ENCODE results near the gene ITGB5. TPM values are rescaled to one million over a fixed set of nuclear protein-coding genes. Genes with fewer than 3 reads are reported as not detected.
A peak's percentile ranks its signal among the peaks of the same experiment; 100 is the strongest.

The ITGB5 gene
- total RNA-seq, 2 donors from 2014 or later, result 73.5 to 88.7 TPM

DNA sequence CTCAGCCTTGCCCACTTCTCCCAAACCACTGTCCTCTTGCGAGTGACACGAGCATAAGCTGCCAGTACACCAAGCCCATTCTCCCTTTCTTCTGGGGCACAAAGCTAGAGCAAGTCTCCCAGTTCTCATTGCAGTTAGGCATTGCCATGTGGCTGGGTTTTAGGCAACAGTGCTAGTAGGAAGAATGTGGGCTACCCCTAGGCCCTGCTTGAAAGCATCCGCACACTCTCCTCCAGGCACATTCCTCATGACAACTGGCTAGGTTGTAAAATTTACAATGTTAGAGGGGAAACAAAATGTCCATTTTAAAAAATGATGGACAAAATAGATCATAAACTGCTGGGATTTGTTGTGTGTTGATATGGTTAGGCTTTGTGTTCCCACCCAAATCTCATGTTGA lies 19.7 kb downstream of the ITGB5 start:
- no peak for TF ChIP-seq POLR2A (IDR thresholded peaks at IDR 0.05)
- TF ChIP-seq, protein P1, sequence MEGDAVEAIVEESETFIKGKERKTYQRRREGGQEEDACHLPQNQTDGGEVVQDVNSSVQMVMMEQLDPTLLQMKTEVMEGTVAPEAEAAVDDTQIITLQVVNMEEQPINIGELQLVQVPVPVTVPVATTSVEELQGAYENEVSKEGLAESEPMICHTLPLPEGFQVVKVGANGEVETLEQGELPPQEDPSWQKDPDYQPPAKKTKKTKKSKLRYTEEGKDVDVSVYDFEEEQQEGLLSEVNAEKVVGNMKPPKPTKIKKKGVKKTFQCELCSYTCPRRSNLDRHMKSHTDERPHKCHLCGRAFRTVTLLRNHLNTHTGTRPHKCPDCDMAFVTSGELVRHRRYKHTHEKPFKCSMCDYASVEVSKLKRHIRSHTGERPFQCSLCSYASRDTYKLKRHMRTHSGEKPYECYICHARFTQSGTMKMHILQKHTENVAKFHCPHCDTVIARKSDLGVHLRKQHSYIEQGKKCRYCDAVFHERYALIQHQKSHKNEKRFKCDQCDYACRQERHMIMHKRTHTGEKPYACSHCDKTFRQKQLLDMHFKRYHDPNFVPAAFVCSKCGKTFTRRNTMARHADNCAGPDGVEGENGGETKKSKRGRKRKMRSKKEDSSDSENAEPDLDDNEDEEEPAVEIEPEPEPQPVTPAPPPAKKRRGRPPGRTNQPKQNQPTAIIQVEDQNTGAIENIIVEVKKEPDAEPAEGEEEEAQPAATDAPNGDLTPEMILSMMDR (IDR thresholded peaks at IDR 0.05), result no peak
- WGBS, 2 donors, result 94 to 98% methylated on average over 3 of the region's 3 CpGs

DNA sequence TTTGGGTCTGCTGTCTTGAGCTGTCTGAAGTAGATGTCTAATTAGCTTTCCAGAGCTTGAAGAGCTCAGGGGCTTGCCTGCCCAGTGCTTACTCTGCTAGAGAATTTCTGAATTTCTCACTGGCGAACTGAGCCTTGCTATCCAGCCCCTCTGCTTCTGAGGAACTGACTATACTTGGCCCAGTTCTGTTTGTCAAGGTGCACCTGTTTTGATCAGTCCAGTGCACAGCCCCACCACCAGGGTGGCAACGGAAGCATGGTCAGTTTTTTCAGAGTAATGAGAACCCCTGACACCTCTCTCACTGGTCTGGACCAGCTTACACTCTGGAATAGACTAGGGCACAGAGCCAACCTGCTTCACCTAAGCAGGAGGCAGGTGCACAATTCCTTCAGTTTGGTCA lies 25.2 kb downstream of the ITGB5 start:
- Histone ChIP-seq H3K9me3 (no peaks in the 10 kb centered on the region), H3K4me1 (peaks cover 5% of the 10 kb centered on the region), H3K4me3 (no peak overlapping the region), H3K27ac (peak overlapping the region in 1 of 4 donors; percentile 14), H3K27me3 (no peaks in the 10 kb centered on the region), H3K36me3 (replicated peaks in 1 of 2; ENCODE audit: insufficient read depth in 1 of 2, low read depth in 2 of 2) (no peaks in the 10 kb centered on the region)
- TF ChIP-seq, protein P1 (IDR thresholded peaks at IDR 0.05), result no peak
- no peak for TF ChIP-seq POLR2A (IDR thresholded peaks at IDR 0.05)
- ATAC-seq (no peak), DNase-seq (no peak)
- intact Hi-C loops (cut with DNase I), result no loop called here
- 63 to 88% methylated on average over 2 of the region's 2 CpGs for WGBS, 2 donors

More for the DNA sequence above, 19.7 kb downstream of the ITGB5 start:
- Histone ChIP-seq H3K9me3 (no peaks in the 10 kb centered on the region), H3K27ac (no peak overlapping the region), H3K4me3 (no peak overlapping the region), H3K27me3 (no peaks in the 10 kb centered on the region), H3K4me1 (no peaks in the 10 kb centered on the region), H3K36me3 (replicated peaks in 1 of 2; ENCODE audit: insufficient read depth in 1 of 2, low read depth in 2 of 2) (no peaks in the 10 kb centered on the region)
- intact Hi-C loops (cut with DNase I), result no loop called here
- DNase-seq (no peak), ATAC-seq (no peak)

DNA sequence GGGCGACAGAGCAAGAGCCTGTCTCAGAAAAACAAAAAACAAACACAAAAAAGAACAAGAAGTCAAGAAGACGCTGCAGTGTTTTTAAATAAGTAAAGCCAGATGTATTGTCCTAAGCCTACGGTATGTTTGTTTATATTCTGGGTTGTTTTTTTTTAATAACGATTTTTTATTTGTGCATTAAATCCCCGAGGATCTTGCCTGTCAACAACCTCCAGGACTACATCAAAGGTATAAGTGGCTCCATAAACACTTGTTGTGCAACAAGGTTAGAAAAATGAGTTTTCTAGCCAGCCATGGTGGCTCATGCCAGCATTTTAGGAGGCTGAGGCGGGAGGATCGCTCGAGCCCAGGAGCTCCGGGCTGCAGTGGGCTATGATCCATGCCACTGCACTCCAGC lies 26.1 kb downstream of the ITGB5 start:
- intact Hi-C loops (cut with DNase I), result no loop called here
- no peak for DNase-seq
- H3K36me3 ChIP-seq (replicated peaks in 1 of 2; ENCODE audit: insufficient read depth in 1 of 2, low read depth in 2 of 2), result no peaks in the 10 kb centered on the region
- no peak for ATAC-seq
- H3K27ac ChIP-seq, result peak overlapping the region in 2 of 4 donors; percentile 56 to 58
- no peaks in the 10 kb centered on the region for H3K27me3 ChIP-seq
- 82% methylated on average over 9 of the region's 9 CpGs for WGBS, 2 donors
- peaks cover 5% of the 10 kb centered on the region for H3K4me1 ChIP-seq
- H3K9me3 ChIP-seq, result no peaks in the 10 kb centered on the region
- TF ChIP-seq POLR2A (IDR thresholded peaks at IDR 0.05), result no peak
- TF ChIP-seq, protein P1 (IDR thresholded peaks at IDR 0.05), result no peak
- H3K4me3 ChIP-seq, result no peak overlapping the region

DNA sequence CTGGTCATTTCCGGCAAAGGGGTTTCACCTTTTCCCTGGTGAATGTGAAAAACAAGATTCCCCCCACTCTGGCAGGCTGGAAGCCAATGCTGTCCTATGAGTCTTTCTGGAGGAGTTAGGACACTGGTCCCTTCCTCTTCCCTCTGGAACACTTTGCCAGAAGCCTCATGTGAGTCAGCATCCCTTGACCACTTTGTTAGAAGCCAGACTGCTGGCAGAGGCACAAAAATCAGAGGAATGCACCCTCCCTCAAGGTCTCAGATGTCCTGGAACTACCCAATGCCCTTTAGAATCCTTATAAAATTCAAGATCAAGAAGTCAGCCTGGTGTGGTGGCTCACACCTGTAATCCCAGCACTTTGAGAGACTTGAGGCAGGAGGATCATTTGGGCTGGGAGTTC lies 26.6 kb downstream of the ITGB5 start:
- TF ChIP-seq POLR2A (IDR thresholded peaks at IDR 0.05), result no peak
- TF ChIP-seq, protein P1 (IDR thresholded peaks at IDR 0.05), result no peak
- 55 to 68% methylated on average over 1 of the region's 1 CpG for WGBS, 2 donors
- peak; percentile 81 for ATAC-seq
- H3K9me3 ChIP-seq, result no peaks in the 10 kb centered on the region
- no peak overlapping the region for H3K4me3 ChIP-seq
- peak overlapping the region in 2 of 4 donors; percentile 56 to 58 for H3K27ac ChIP-seq
- peak; percentile 50 to 80 (median 62) for DNase-seq
- H3K27me3 ChIP-seq, result no peaks in the 10 kb centered on the region
- peaks cover 5% of the 10 kb centered on the region for H3K4me1 ChIP-seq
- H3K36me3 ChIP-seq (replicated peaks in 1 of 2; ENCODE audit: insufficient read depth in 1 of 2, low read depth in 2 of 2), result no peaks in the 10 kb centered on the region
- intact Hi-C loops (cut with DNase I), result no loop called here

DNA sequence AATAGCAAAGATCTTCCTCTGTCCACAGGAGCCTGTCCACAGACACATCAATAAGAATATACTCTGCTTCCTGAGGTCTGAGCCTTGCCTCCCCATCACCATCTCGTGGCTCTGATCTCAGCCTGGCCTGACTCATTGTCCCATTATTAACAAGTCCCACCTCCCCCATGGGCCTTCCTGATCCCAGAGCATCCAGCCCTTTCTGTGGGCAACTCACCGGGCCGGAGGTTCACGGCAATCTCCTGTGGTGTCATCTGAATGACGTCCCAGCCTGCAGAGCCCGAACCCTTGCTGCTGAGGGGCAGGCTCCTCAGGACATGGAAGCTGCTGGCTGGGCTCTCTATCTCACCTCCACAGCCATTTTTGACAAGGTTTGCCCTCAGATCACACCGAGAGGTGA lies 28.1 kb downstream of the ITGB5 start:
- intact Hi-C loops (cut with DNase I), result no loop called here
- TF ChIP-seq, protein P1 (IDR thresholded peaks at IDR 0.05), result no peak
- TF ChIP-seq POLR2A (IDR thresholded peaks at IDR 0.05), result no peak
- peak overlapping the region in 3 of 4 donors; percentile 12 to 58 (median 39) for H3K27ac ChIP-seq
- ATAC-seq (peak; percentile 38), DNase-seq (peak in 2 of 4 donors; percentile 12 to 31)
- H3K4me3 ChIP-seq, result no peak overlapping the region
- H3K36me3 ChIP-seq (replicated peaks in 1 of 2; ENCODE audit: insufficient read depth in 1 of 2, low read depth in 2 of 2), result no peaks in the 10 kb centered on the region
- H3K9me3 ChIP-seq, result no peaks in the 10 kb centered on the region
- 60 to 80% methylated on average over 7 of the region's 7 CpGs for WGBS, 2 donors
- H3K4me1 ChIP-seq, result peaks cover 5% of the 10 kb centered on the region
- no peaks in the 10 kb centered on the region for H3K27me3 ChIP-seq
